ENCODE data around the gene TBC1D22A.

Gene TBC1D22A

GRCh38 chr22:46993633-46994032 is 231.2 kb downstream of the TBC1D22A start:
- no peaks in the 10 kb centered on the region for H3K9me3 ChIP-seq (ENCODE audit: insufficient read depth, low read length)
- no peaks in the 10 kb centered on the region; the same call in 1 of the 2 replicates for H3K79me2 ChIP-seq (ENCODE audit: low read length)
- no peaks in the 10 kb centered on the region for H3K4me1 ChIP-seq (ENCODE audit: low read length)
- H4K20me1 ChIP-seq (ENCODE audit: insufficient read depth, low read length): peaks cover 95% of the 10 kb centered on the region
- no peak overlapping the region for H3K4me2 ChIP-seq (ENCODE audit: low read length)
- H3K9ac ChIP-seq (ENCODE audit: low read length): no peak overlapping the region
- no peaks in the 10 kb centered on the region for H3K27me3 ChIP-seq (ENCODE audit: low read depth, low read length)
- no peak for TF ChIP-seq CTCF (IDR thresholded peaks at IDR 0.05; ENCODE audit: low read depth, low read length)
- TF ChIP-seq EZH2phosphoT487 (IDR thresholded peaks at IDR 0.05; ENCODE audit: low read depth): no peak
- H2AFZ ChIP-seq (ENCODE audit: low read depth, low read length): no peak overlapping the region
- no peak overlapping the region for H3K4me3 ChIP-seq (ENCODE audit: low read length)
- peaks cover 31% of the 10 kb centered on the region for H3K36me3 ChIP-seq (replicated peaks; ENCODE audit: low read depth, low read length)
- H3K27ac ChIP-seq (ENCODE audit: low read length): no peak overlapping the region

- Histone ChIP-seq H3K4me3 (ENCODE audit: low read length) (no peak overlapping the region), H3K36me3 (replicated peaks; ENCODE audit: low read depth, low read length) (peaks cover 37% of the 10 kb centered on the region), H3K4me2 (ENCODE audit: low read length) (no peak overlapping the region), H3K27ac (ENCODE audit: low read length) (no peak overlapping the region), H3K79me2 (ENCODE audit: low read length) (no peaks in the 10 kb centered on the region; the same call in 1 of the 2 replicates), H4K20me1 (ENCODE audit: insufficient read depth, low read length) (peaks cover 95% of the 10 kb centered on the region), H3K9me3 (ENCODE audit: insufficient read depth, low read length) (no peaks in the 10 kb centered on the region), H3K9ac (ENCODE audit: low read length) (no peak overlapping the region), H3K4me1 (ENCODE audit: low read length) (no peaks in the 10 kb centered on the region), H3K27me3 (ENCODE audit: low read depth, low read length) (no peaks in the 10 kb centered on the region), H2AFZ (ENCODE audit: low read depth, low read length) (no peak overlapping the region)
- no peak for TF ChIP-seq CTCF (IDR thresholded peaks at IDR 0.05; ENCODE audit: low read depth, low read length)
- no peak for TF ChIP-seq EZH2phosphoT487 (IDR thresholded peaks at IDR 0.05; ENCODE audit: low read depth)
Measured at GRCh38 chr22:46994265-46994664, 231.8 kb downstream of the TBC1D22A start.

GRCh38 chr22:46994983-46995382 is 232.5 kb downstream of the TBC1D22A start:
- H2AFZ ChIP-seq (ENCODE audit: low read depth, low read length): no peak overlapping the region
- H3K4me2 ChIP-seq (ENCODE audit: low read length): no peak overlapping the region
- TF ChIP-seq CTCF (IDR thresholded peaks at IDR 0.05; ENCODE audit: low read depth, low read length): no peak
- no peak for TF ChIP-seq EZH2phosphoT487 (IDR thresholded peaks at IDR 0.05; ENCODE audit: low read depth)
- H4K20me1 ChIP-seq (ENCODE audit: insufficient read depth, low read length): peaks cover 97% of the 10 kb centered on the region
- no peak overlapping the region for H3K27ac ChIP-seq (ENCODE audit: low read length)
- no peak overlapping the region for H3K9ac ChIP-seq (ENCODE audit: low read length)
- peaks cover 3% of the 10 kb centered on the region for H3K4me1 ChIP-seq (ENCODE audit: low read length)
- H3K9me3 ChIP-seq (ENCODE audit: insufficient read depth, low read length): no peaks in the 10 kb centered on the region
- H3K36me3 ChIP-seq (replicated peaks; ENCODE audit: low read depth, low read length): peaks cover 39% of the 10 kb centered on the region
- no peak overlapping the region for H3K4me3 ChIP-seq (ENCODE audit: low read length)
- H3K27me3 ChIP-seq (ENCODE audit: low read depth, low read length): no peaks in the 10 kb centered on the region
- peaks cover under 1% of the 10 kb centered on the region; the same call in 1 of the 2 replicates for H3K79me2 ChIP-seq (ENCODE audit: low read length)

- peaks cover 6% of the 10 kb centered on the region; the same call in 1 of the 2 replicates for H3K79me2 ChIP-seq (ENCODE audit: low read length)
- peaks cover 37% of the 10 kb centered on the region for H3K36me3 ChIP-seq (replicated peaks; ENCODE audit: low read depth, low read length)
- no peak overlapping the region for H3K9ac ChIP-seq (ENCODE audit: low read length)
- TF ChIP-seq CTCF (IDR thresholded peaks at IDR 0.05; ENCODE audit: low read depth, low read length): no peak
- no peak for TF ChIP-seq EZH2phosphoT487 (IDR thresholded peaks at IDR 0.05; ENCODE audit: low read depth)
- H3K4me1 ChIP-seq (ENCODE audit: low read length): peaks cover 10% of the 10 kb centered on the region
- H3K9me3 ChIP-seq (ENCODE audit: insufficient read depth, low read length): no peaks in the 10 kb centered on the region
- H3K4me2 ChIP-seq (ENCODE audit: low read length): no peak overlapping the region
- no peak overlapping the region for H3K27ac ChIP-seq (ENCODE audit: low read length)
- no peak overlapping the region for H2AFZ ChIP-seq (ENCODE audit: low read depth, low read length)
- no peak overlapping the region for H3K4me3 ChIP-seq (ENCODE audit: low read length)
- H4K20me1 ChIP-seq (ENCODE audit: insufficient read depth, low read length): peaks cover 98% of the 10 kb centered on the region
- H3K27me3 ChIP-seq (ENCODE audit: low read depth, low read length): no peaks in the 10 kb centered on the region
Measured at GRCh38 chr22:46995501-46996360, 233.3 kb downstream of the TBC1D22A start.

All from OCI-LY3 (cell line).